GM10266 (cell line): ENCODE measurements around the gene SH3PXD2A.

ENCODE experiments used
- DNase-seq: peaks from one replicate; pipeline ENCODE4 v3.0.0; 2012; ENCODE audit errors: extremely low spot score
- TF ChIP-seq, protein P1 (sequence below): IDR thresholded peaks from 2 replicates; pipeline ENCODE4 v1.5.1; 2012; ENCODE audit warnings: mild to moderate bottlenecking, low read depth; ENCODE audit not compliant: control insufficient read depth, insufficient read depth; ENCODE audit errors: missing control alignments

The SH3PXD2A gene

DNA sequence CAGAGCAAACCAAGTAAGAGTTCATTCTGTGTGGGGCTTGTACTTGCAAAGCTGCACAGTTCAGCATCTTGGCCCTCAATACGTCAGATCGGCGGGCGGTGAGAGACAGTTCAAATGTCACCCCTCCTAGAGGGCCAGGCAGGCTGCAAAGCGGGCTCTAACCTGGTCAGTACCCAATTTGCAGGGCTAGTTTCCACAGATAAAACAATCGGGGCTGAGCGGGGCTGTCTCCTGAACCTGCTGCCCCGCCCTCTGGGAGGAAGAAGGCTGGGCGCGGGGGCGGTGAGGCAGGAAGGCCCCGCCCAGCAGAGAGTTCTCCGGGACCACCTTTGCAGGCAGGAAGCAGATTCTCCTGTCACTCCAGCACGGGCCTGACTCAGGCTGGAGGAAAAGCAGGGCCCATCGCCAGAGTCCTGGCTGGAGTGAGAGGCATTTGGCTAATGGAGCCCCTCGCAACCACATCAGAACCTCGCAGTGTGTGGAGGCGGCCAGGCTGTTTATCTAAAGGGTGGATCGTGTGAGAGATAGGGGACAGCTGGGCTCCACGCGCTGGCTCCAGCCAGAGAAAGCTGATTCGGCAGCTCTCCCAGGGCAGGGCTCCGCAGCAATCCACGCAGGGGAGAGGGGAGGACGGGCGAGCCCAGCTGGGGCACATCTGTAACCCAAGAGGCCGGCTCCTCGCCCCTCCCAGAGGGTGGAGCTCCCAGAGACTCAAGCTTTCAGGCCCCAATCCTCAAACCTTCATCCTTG lies 83.1 kb downstream of the SH3PXD2A start:
- TF ChIP-seq, protein P1, sequence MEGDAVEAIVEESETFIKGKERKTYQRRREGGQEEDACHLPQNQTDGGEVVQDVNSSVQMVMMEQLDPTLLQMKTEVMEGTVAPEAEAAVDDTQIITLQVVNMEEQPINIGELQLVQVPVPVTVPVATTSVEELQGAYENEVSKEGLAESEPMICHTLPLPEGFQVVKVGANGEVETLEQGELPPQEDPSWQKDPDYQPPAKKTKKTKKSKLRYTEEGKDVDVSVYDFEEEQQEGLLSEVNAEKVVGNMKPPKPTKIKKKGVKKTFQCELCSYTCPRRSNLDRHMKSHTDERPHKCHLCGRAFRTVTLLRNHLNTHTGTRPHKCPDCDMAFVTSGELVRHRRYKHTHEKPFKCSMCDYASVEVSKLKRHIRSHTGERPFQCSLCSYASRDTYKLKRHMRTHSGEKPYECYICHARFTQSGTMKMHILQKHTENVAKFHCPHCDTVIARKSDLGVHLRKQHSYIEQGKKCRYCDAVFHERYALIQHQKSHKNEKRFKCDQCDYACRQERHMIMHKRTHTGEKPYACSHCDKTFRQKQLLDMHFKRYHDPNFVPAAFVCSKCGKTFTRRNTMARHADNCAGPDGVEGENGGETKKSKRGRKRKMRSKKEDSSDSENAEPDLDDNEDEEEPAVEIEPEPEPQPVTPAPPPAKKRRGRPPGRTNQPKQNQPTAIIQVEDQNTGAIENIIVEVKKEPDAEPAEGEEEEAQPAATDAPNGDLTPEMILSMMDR = no peak
- peak; percentile 50 for DNase-seq

DNA sequence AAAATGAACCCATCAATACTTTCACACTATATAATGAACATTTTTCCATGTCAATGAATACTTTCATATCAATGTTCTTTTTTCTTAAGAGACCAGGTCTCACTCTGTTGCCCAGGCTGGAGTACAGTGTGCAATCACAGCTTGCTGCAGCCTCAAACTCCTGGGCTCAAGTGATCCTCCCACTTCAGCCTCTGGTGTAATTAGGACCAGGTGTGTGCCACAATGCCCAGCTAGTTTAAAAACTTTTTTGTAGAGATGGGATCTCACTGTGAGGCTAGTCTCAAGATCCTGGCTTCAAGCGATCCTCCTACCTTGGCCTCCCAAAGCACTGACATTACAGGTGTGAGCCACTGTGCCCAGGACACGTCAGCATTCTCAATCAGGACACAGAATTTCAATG lies 85.2 kb downstream of the SH3PXD2A start:
- TF ChIP-seq, protein P1 = no peak
- DNase-seq = no peak

- TF ChIP-seq, protein P1 = no peak
- DNase-seq = no peak
Observed at GRCh38 chr10:103769176-103769575, 86.2 kb downstream of the SH3PXD2A start.

- TF ChIP-seq, protein P1 = no peak
- no peak for DNase-seq
Observed at GRCh38 chr10:103768345-103768744, 87.0 kb downstream of the SH3PXD2A start.

GRCh38 chr10:103767756-103768155 lies 87.6 kb downstream of the SH3PXD2A start:
- DNase-seq = no peak
- TF ChIP-seq, protein P1 = no peak

GRCh38 chr10:103766751-103767505 lies 88.4 kb downstream of the SH3PXD2A start:
- TF ChIP-seq, protein P1 = no peak
- DNase-seq = no peak

- DNase-seq = no peak
- TF ChIP-seq, protein P1 = no peak
Observed at GRCh38 chr10:103765981-103766380, 89.4 kb downstream of the SH3PXD2A start.
